Right lobe of liver (tissue), 4 donors: ENCODE data around the gene RAI2.

ENCODE experiments used
- CTCF ChIP-seq, 4 donors: fragments of 200-600 bp in 3 of 4; fragments of 450-650 bp in 1 of 4; IDR thresholded peaks; one replicate each; pipeline versions ENCODE4 v1.5.1 to v1.8.0; 2016 to 2022; ENCODE audit warnings: antibody characterized with exemption in 4 of 4, mild to moderate bottlenecking in 2 of 4
- POLR2A ChIP-seq: fragments of 450-650 bp; IDR thresholded peaks from one replicate; pipeline ENCODE4 v1.6.1; 2017; ENCODE audit warnings: antibody characterized with exemption, mild to moderate bottlenecking
- donor health status: DM: no; HTN: no; CAD: no.
- donor health status: DM: no; HTN: no; CAD: no.
- donor health status: DM: no; HTN: yes; CAD: no.

- TF ChIP-seq CTCF (IDR thresholded peaks at IDR 0.05), result no peak
- TF ChIP-seq POLR2A, result no peak
These were observed 91.3 kb downstream of the RAI2 start for GRCh38 chrX:17769701-17770269.
